GM12865 (cell line): ENCODE data around the gene EWSR1.

ENCODE experiments used
- DNase-seq: peaks from one replicate; pipeline ENCODE4 v3.0.0; 2010; ENCODE audit warnings: low read depth
- H3K4me3 ChIP-seq: 2 replicates; pipeline ENCODE4 v1.5.1; 2011; ENCODE audit warnings: mild to moderate bottlenecking, low read depth, low read length, control low read depth
- TF ChIP-seq, protein P1 (sequence below): IDR thresholded peaks from 2 replicates; pipeline ENCODE4 v1.5.1; 2011; ENCODE audit warnings: low read length, control low read depth, low read depth, inconsistent platforms; ENCODE audit not compliant: insufficient read depth; ENCODE audit errors: missing control alignments

EWSR1 gene

DNA sequence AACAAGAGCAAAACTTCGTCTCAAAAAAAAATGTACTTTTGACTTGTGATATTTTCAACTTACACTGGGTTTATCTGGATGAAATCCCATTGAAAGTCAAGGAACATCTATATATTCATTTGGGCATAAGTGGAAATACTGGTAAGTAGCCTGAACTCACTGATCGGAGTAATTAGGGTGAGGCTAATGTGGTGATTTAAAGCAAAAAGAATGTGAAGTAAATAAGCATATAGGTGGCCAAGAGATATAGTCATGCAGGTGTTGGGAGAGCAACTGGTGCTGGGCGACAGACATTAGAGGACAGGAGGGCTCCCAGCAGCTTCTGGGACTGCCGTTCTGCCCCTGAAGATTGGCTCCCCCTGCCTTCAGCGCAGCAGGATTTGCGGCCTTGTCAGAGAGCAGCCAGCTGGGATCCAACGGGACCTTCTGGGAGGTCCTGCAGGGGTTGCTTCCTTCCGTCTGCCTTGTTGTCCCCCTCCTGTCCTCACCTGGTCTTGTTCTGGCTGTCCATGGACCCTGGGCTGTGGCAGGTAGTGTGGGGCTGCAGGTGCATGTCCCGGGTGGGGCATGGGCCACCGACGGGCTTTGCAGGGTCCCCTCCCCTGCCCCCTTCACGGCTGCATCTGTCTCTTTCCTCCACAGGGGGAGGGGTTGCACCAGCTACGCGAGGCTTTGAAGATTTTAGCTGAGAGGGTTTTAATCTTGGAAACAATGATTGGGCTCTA is 14.3 kb upstream of the EWSR1 start:
- no peak for DNase-seq
- TF ChIP-seq, protein P1, sequence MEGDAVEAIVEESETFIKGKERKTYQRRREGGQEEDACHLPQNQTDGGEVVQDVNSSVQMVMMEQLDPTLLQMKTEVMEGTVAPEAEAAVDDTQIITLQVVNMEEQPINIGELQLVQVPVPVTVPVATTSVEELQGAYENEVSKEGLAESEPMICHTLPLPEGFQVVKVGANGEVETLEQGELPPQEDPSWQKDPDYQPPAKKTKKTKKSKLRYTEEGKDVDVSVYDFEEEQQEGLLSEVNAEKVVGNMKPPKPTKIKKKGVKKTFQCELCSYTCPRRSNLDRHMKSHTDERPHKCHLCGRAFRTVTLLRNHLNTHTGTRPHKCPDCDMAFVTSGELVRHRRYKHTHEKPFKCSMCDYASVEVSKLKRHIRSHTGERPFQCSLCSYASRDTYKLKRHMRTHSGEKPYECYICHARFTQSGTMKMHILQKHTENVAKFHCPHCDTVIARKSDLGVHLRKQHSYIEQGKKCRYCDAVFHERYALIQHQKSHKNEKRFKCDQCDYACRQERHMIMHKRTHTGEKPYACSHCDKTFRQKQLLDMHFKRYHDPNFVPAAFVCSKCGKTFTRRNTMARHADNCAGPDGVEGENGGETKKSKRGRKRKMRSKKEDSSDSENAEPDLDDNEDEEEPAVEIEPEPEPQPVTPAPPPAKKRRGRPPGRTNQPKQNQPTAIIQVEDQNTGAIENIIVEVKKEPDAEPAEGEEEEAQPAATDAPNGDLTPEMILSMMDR = no peak

DNA sequence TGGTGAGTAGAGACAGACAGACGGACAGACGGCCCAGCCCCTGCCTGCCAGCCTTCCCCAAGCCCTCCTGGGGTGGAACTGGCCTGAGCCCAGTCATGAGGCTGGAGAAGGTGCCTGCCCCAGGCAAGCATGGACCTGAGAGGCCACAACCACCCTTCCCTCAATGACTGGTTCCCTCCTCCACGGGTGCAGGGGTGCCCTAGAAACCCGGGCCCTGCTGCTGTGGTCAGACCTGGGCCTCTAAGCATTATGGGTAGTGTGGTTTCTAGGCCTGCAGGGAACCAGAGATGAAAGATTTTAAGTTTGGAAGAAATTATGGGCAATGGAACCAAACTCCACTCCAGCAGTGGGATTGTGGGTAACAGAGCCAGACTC is 13.8 kb upstream of the EWSR1 start:
- DNase-seq = no peak
- TF ChIP-seq, protein P1 = no peak
- H3K4me3 ChIP-seq = no peak overlapping the region

More for the DNA sequence above, 14.3 kb upstream of the EWSR1 start:
- no peak overlapping the region for H3K4me3 ChIP-seq

DNA sequence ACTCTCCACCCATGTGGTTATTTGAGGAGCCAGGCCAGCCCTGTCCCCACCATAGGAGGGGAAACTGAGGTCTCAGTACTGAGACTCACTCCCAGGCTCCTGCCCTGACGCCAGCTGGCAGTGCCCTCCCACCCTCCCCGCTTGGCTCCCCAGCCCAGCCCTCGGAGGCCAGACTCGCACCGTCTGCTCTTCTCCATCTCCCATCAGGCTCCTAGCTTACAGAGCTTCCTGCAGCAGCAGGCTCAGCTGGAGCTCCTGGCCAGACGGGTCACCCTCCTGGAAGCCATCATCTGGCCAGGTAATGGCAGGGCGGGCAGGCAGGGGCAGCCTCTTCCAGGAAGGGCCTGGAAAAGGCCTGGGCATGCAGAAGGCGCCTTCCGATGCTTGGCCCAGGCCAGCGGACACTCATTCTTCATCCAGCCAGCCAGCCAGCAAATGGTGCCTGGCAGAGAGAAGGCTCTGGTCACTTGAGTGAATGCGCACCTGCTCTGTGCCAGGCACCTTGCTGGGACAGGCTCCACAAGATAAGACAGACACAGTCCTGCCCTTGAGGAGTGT is 12.9 kb upstream of the EWSR1 start:
- no peak overlapping the region for H3K4me3 ChIP-seq
- TF ChIP-seq, protein P1 = no peak
- DNase-seq = no peak

DNA sequence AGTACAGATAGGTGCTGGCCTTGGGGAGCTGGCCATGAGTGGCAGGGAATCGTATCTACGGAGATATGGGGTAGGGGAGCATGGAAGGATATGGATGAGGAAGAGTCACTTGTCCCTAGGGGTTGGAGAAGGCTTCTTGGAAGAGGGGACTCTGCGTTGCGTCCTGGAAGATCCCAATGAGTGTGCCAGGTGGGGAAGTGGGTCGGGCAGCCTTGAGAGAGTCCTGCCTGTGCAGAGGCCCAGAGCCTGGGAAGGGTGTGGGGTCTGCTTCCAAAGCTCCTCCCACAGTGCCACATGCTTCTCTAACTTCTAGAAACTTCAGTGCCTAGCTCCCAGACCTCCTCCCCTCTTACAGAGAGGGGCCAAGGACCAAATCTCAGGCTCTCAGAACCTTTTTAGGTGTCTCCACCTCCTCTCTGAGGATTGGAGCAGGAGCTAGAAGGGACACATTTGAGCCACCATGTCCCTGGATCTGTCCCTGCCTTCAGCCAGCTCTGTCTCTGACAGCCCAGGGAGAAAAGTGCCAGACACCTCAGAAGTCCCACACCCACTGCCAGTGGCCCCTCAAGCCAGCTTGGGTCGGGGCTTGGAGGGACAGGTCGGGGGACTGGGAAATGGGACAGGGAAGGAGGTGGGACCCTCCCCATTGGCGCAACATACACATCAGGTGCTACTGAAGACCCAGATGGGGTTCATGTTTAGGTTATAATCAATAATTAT is 11.3 kb upstream of the EWSR1 start:
- no peak for DNase-seq
- H3K4me3 ChIP-seq = no peak overlapping the region
- TF ChIP-seq, protein P1 = no peak

DNA sequence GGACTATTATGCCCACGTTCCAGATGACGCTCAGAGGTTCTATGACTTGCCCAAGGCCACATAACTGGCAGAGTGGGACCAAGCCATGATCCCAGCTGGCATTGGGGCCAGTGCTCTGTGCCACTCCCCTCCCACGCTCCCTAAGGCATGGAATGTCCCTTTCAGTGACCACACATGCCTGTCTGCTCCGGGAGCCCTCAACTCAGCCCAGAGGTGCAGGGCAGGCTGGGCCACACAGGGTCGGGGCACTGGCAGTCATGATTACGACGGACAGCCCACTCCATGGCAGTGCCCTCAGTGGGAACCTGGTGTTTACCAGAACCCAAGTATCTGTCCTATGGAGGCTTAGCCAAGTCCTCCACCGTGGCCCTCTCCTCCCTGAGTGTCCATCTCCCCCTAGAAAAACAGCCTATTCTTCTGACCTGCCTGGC is 10.3 kb upstream of the EWSR1 start:
- H3K4me3 ChIP-seq = no peak overlapping the region
- TF ChIP-seq, protein P1 = no peak
- DNase-seq = no peak

DNA sequence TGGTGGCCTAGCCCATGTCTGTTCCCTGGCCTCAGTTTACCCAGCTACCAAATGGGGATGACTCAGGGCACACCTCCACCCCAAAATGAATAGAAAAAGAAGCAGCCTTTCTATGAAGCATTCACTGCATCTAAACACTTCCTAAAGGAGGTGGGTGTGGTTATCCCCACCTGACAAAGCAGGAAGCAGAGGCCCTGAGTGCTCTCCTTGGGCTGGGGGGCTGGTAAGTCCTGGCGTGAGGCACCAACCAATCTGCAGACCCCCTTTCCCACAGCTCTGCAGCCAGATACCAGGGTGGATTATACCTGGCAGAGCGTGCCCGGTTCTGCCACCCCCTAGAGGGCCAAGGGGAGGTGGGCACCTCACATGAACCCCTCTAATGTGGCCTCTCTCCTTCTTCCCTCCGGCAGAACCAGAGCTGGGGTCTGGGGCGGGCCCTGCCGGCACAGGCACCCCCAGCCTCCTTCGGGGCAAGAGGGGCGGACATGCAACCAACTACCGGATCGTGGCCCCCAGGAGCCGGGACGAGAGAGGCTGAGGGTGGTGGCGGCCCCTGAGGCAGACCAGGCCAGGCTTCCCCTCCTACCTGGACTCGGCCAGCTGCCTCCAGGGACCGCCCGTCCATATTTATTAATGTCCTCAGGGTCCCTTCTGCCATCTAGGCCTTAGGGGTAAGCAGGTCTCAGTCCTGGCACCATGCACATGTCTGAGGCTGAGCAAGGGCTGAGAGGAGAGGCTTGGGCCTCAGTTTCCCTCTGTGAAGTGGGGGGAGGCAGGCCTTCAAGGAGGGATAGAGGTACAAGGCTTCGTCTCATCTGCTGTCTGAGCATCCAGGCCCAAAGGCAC is 9.4 kb upstream of the EWSR1 start:
- TF ChIP-seq, protein P1 = no peak
- DNase-seq = no peak
- H3K4me3 ChIP-seq = no peak overlapping the region
